ENCODE measurements around the gene TAF11L14.

DNA sequence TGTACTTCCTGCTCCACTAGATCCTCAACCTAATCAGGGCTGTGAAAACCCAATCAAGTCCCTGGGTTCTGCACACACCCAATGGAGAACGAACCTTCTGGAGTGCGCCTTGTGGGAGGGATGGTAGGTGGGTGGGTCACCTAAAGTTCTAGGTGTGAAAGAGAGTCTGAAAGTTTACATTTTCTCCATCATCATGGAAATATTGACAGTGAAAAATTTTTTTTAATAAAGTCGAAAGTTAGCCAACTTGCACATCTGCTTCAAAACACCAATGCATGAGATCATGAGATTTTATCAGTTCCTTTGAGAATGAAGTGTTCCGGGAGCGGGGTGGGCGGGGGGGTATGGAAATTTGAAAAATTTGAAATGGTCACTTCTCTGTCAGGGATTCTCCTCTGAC, 21.7 kb downstream of the TAF11L14 start:
- TF ChIP-seq, protein P1, sequence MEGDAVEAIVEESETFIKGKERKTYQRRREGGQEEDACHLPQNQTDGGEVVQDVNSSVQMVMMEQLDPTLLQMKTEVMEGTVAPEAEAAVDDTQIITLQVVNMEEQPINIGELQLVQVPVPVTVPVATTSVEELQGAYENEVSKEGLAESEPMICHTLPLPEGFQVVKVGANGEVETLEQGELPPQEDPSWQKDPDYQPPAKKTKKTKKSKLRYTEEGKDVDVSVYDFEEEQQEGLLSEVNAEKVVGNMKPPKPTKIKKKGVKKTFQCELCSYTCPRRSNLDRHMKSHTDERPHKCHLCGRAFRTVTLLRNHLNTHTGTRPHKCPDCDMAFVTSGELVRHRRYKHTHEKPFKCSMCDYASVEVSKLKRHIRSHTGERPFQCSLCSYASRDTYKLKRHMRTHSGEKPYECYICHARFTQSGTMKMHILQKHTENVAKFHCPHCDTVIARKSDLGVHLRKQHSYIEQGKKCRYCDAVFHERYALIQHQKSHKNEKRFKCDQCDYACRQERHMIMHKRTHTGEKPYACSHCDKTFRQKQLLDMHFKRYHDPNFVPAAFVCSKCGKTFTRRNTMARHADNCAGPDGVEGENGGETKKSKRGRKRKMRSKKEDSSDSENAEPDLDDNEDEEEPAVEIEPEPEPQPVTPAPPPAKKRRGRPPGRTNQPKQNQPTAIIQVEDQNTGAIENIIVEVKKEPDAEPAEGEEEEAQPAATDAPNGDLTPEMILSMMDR (IDR thresholded peaks at IDR 0.05 in 2 of 3, conservative IDR thresholded peaks at IDR 0.05 in 1 of 3; ENCODE audit: borderline replicate concordance in 1 of 3, insufficient read depth in 1 of 3, low read depth in 2 of 3, low read length in 2 of 3), result no peak
- no peak for TF ChIP-seq EZH2phosphoT487 (IDR thresholded peaks at IDR 0.05; ENCODE audit: borderline replicate concordance)
- no peak for TF ChIP-seq ZFX (IDR thresholded peaks at IDR 0.05)
- no peak for TF ChIP-seq POLR2A (IDR thresholded peaks at IDR 0.05; ENCODE audit: borderline replicate concordance, extremely low read depth, insufficient read depth, insufficient read length)
- TF ChIP-seq ELF1 (IDR thresholded peaks at IDR 0.05; ENCODE audit: borderline replicate concordance, low read depth), result no peak
- no peak for TF ChIP-seq SRF (IDR thresholded peaks at IDR 0.05; ENCODE audit: low read depth)
- no peak for TF ChIP-seq ZBTB33 (IDR thresholded peaks at IDR 0.05; ENCODE audit: extremely low read depth, insufficient replicate concordance, low read length)
- no peak for TF ChIP-seq JUND (IDR thresholded peaks at IDR 0.05)
